ENCODE data around the gene SLC1A4.
"Not testable (repeated sequence)": the region's sequence is repeated elsewhere in the genome, so short reads cannot be mapped to it uniquely, and the experiment has no call there.

Gene SLC1A4

GRCh38 chr2:65027616-65028244 lies 38.5 kb downstream of the SLC1A4 start:
- DNase-seq, result no peak

GRCh38 chr2:65030476-65031332 lies 41.5 kb downstream of the SLC1A4 start:
- no peak for DNase-seq

- peak; percentile 82 for DNase-seq
Observed at GRCh38 chr2:65031341-65032018, 42.3 kb downstream of the SLC1A4 start.

GRCh38 chr2:65032019-65032975 lies 43.1 kb downstream of the SLC1A4 start:
- peak; percentile 54 for DNase-seq

GRCh38 chr2:65033178-65033577 lies 44.0 kb downstream of the SLC1A4 start:
- DNase-seq, result no peak

- DNase-seq, result not testable (repeated sequence)
Observed at GRCh38 chr2:65033667-65034066, 44.5 kb downstream of the SLC1A4 start.

- DNase-seq, result peak; percentile 92
Observed at GRCh38 chr2:65035351-65035943, 46.2 kb downstream of the SLC1A4 start.

GRCh38 chr2:65037178-65037577 lies 48.0 kb downstream of the SLC1A4 start:
- no peak for DNase-seq

- DNase-seq, result no peak
Observed at GRCh38 chr2:65039640-65040039, 50.4 kb downstream of the SLC1A4 start.

GRCh38 chr2:65040400-65041261 lies 51.4 kb downstream of the SLC1A4 start:
- peak; percentile 73 for DNase-seq

GRCh38 chr2:65043001-65043400 lies 53.8 kb downstream of the SLC1A4 start:
- no peak for DNase-seq

GRCh38 chr2:65044097-65044735 lies 55.0 kb downstream of the SLC1A4 start:
- no peak for DNase-seq

GRCh38 chr2:65045651-65046050 lies 56.5 kb downstream of the SLC1A4 start:
- no peak for DNase-seq

GRCh38 chr2:65046633-65047407 lies 57.6 kb downstream of the SLC1A4 start:
- no peak for DNase-seq

- DNase-seq, result no peak
Observed at GRCh38 chr2:65049010-65049639, 59.9 kb downstream of the SLC1A4 start.

- DNase-seq, result no peak
Observed at GRCh38 chr2:65050931-65051330, 61.7 kb downstream of the SLC1A4 start.

GRCh38 chr2:65053199-65053598 lies 64.0 kb downstream of the SLC1A4 start:
- no peak for DNase-seq

- DNase-seq, result no peak
Observed at GRCh38 chr2:65054749-65055421, 65.7 kb downstream of the SLC1A4 start.
